NCI-H2227 treated with DMSO at 0.1 percent for 48 hours (cell line): ENCODE data around the gene VDR.

Experiments
- DNase-seq: peaks from one replicate; lab custom pipeline; 2025; lab: John Stamatoyannopoulos, UW

VDR gene

DNA sequence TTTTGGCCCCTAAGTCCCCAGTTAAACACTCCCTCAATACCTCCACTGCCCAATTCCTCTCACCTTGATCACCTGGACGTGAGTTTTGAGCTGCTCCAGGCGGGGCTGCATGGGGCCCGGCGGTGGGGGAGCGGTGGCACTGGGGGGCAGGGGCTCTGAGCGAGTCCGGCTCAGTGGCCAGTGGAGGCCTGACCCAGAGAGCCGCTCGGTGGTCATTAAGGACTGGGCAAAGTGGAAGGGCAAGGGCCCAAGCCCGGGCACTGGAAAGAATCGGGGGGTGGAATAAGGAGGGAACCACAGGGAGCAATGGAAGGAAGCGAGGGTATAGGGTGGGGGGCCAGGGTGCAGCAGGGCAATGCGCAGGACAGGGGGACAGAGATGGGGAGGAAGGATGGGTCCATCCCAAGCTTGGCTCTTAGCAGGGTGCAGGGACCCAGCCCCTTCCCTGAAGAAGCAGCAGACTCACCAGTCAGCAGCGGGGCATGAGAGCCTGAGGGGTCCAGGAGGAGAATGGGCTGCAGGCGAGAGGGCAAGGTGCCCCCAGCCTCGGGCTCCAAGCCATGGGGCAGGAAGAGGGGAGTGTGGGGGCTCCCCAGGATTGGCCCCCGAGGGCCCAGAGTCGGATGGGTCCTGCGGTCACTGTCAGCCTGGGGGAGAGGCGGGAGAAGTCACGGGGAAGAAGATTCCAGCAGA is 109.5 kb downstream of the VDR start:
- no peak for DNase-seq

DNA sequence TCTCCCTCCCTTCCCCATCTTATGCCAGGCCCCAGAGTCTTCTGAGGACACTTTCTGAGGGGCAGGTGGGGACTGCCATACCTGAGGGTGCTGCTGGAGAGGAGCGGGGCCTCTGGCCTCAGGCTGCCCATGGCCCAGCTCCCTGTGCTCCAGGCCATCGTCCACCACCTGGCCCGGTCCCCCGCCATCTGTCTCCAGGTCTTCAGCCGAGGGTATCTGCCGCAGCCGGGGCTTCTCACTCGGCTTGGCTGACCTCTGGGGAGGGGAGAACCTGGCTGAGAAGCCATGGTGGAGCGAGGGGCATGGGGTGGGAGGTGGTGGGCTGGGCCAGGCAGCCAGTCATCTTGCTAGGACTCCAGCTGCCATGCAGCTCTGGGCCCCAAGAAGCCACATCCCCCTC is 110.1 kb downstream of the VDR start:
- no peak for DNase-seq

DNA sequence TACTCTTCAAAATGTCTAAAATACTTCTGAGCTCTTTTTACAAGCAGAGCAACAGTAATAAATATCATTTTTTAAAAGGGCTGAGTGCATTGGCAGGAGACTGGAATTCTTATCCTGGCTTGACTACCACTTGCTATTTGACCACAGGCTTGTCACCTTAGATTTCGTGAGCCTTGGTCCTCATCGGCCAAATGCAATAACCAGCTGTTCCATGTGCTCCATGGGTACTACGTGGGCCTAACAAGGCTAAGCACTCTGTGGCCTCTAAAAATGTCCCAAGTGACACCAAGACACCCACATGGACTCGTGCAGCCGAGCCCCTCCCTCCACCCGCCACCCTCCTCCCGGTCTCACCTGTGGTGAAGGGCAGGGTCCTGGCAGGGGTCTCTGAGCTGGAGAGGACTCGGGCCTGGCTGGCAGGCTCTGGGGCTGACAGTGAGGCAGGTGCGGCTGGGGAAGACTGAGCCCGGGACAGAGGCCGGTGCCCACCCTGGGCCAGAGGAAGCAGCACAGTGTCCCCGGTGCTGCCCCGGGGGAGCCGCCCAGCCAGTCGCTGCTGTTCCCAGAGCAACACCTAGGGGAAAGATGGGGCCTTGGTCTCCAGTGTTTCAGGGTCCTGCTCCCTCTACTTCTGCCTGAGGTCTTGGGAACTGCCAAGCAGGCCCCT is 111.6 kb downstream of the VDR start:
- no peak for DNase-seq

DNA sequence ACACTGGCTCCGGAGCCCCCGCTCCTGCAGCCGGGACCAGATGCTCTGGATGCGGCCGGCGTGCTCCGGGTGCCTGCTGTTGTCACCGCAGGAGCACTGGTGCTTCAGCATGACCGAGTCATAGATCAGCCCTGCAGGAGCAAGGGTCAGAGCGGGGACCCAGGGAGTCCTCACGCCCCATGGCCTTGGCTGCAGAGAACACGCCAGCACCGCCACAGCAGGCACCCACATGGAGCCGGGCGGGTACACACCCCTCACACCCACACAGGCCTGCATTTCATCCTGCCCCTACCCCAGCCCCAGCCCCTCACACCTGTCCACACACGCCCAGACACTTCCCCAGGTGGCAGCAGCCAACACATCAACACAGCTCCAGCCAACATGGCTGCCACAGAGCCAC is 112.9 kb downstream of the VDR start:
- no peak for DNase-seq
